ENCODE results near the gene SCPEP1.
A peak's percentile ranks its signal among the peaks of the same experiment; 100 is the strongest.

DNA sequence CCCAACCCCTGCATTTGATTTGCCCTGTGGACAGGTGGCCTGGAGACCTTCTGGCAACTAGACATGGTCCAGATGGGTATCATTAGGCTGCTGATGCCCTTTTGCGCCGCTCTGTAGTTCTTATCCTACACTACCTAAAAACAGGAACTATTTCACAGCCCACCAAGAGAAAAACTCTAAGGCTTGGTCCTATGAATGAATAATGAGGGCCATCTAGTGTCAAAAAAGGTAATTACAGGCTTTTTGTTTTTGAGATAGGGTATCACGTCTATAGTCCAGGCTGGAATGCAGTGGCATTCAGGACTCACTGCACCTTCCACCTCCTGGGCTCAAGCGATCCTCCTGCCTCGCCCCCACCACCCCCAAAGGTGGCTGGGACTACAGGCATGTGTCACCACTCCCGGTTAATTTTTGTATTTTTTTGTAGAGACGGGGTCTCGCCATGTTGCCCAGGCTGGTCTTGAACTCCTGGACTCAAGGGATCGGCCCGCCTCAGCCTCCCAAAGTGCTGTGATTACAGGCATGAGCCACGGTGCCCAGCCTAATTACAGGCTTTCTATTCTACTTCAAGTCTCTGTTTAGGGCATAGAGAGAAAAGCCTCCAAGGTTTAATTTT lies 38.0 kb upstream of the SCPEP1 start:
- no peak for TF ChIP-seq ZFX (IDR thresholded peaks at IDR 0.05; ENCODE audit: borderline replicate concordance)
- TF ChIP-seq, protein P1, sequence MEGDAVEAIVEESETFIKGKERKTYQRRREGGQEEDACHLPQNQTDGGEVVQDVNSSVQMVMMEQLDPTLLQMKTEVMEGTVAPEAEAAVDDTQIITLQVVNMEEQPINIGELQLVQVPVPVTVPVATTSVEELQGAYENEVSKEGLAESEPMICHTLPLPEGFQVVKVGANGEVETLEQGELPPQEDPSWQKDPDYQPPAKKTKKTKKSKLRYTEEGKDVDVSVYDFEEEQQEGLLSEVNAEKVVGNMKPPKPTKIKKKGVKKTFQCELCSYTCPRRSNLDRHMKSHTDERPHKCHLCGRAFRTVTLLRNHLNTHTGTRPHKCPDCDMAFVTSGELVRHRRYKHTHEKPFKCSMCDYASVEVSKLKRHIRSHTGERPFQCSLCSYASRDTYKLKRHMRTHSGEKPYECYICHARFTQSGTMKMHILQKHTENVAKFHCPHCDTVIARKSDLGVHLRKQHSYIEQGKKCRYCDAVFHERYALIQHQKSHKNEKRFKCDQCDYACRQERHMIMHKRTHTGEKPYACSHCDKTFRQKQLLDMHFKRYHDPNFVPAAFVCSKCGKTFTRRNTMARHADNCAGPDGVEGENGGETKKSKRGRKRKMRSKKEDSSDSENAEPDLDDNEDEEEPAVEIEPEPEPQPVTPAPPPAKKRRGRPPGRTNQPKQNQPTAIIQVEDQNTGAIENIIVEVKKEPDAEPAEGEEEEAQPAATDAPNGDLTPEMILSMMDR (IDR thresholded peaks at IDR 0.05) = peak; percentile 81

All from 22Rv1 (cell line).